GM18519 (cell line): ENCODE data around the gene UFC1.
"Not testable (repeated sequence)": the region's sequence is repeated elsewhere in the genome, so short reads cannot be mapped to it uniquely, and the experiment has no call there.

Experiments
- ATAC-seq: cut with Tn5 transposase; IDR thresholded peaks from one replicate; pipeline ENCODE4 v1.9.1; 2021; ENCODE audit warnings: mild to moderate bottlenecking, moderate library complexity; ENCODE audit not compliant: unreplicated experiment, low FRiP score

UFC1 gene

GRCh38 chr1:161153682-161154337, at the start of gene UFC1:
Gene UFC1 (plus strand): TSS chr1:161153978. CDS start chr1:161153998, 20 bp downstream.
- ATAC-seq: no peak

GRCh38 chr1:161106431-161106830, 47.3 kb upstream of the UFC1 start:
- no peak for ATAC-seq

- no peak for ATAC-seq
Measured at GRCh38 chr1:161111117-161111516, 42.7 kb upstream of the UFC1 start.

GRCh38 chr1:161111527-161111926, 42.3 kb upstream of the UFC1 start:
- no peak for ATAC-seq

- no peak for ATAC-seq
Measured at GRCh38 chr1:161113915-161114314, 39.9 kb upstream of the UFC1 start.

GRCh38 chr1:161114556-161114955, 39.2 kb upstream of the UFC1 start:
- ATAC-seq: no peak

- no peak for ATAC-seq
Measured at GRCh38 chr1:161115132-161115711, 38.6 kb upstream of the UFC1 start.

GRCh38 chr1:161115961-161116360, 37.8 kb upstream of the UFC1 start:
- not testable (repeated sequence) for ATAC-seq

- ATAC-seq: peak; percentile 46
Measured at GRCh38 chr1:161117759-161118581, 35.8 kb upstream of the UFC1 start, which contains the start of the genes NIT1 and PFDN2. Gene NIT1 (plus strand): TSS chr1:161118105. CDS start chr1:161118177, 72 bp downstream. Gene PFDN2 (minus strand): TSS chr1:161118037. CDS start chr1:161118026, 11 bp downstream.

- ATAC-seq: no peak
Measured at GRCh38 chr1:161119092-161119903, 34.5 kb upstream of the UFC1 start.

GRCh38 chr1:161121042-161121650, 32.6 kb upstream of the UFC1 start:
- ATAC-seq: no peak

GRCh38 chr1:161121834-161122233, 31.9 kb upstream of the UFC1 start:
- no peak for ATAC-seq

- no peak for ATAC-seq
Measured at GRCh38 chr1:161122967-161123366, 30.8 kb upstream of the UFC1 start.

- no peak for ATAC-seq
Measured at GRCh38 chr1:161127649-161128048, 26.1 kb upstream of the UFC1 start.

- no peak for ATAC-seq
Measured at GRCh38 chr1:161128591-161129420, 25.0 kb upstream of the UFC1 start.

GRCh38 chr1:161130266-161130665, 23.5 kb upstream of the UFC1 start:
- no peak for ATAC-seq

GRCh38 chr1:161131523-161132409, 22.0 kb upstream of the UFC1 start:
- no peak for ATAC-seq
